Loucy (cell line): ENCODE data around the gene PGLYRP1.

Source experiments
- H2AFZ ChIP-seq: fragments of 200-600 bp; sonication (generic); 2 replicates; pipeline ENCODE4 v1.6.0; 2016; ENCODE audit warnings: antibody characterized with exemption, mild to moderate bottlenecking, low read length, moderate library complexity
- H3F3A ChIP-seq: fragments of 200-600 bp; 2 replicates; pipeline ENCODE4 v1.6.0; 2016; ENCODE audit warnings: antibody characterized with exemption, low read depth, mild to moderate bottlenecking
- H3K27me3 ChIP-seq: fragments of 200-600 bp; sonication (generic); 2 replicates; pipeline ENCODE4 v1.6.1; 2014; ENCODE audit warnings: low read length, mild to moderate bottlenecking; ENCODE audit not compliant: insufficient read depth, poor library complexity, severe bottlenecking
- H3K36me3 ChIP-seq: fragments of 200-600 bp; sonication (generic); 2 replicates; pipeline ENCODE4 v1.6.1; 2016; ENCODE audit warnings: low read length; ENCODE audit not compliant: insufficient read depth
- H3K4me1 ChIP-seq: fragments of 200-600 bp; sonication (generic); 2 replicates; pipeline ENCODE4 v1.5.1; 2014; ENCODE audit warnings: low read length, mild to moderate bottlenecking; ENCODE audit not compliant: insufficient read depth, poor library complexity, severe bottlenecking
- H3K4me2 ChIP-seq: fragments of 200-600 bp; sonication (generic); 2 replicates; pipeline ENCODE4 v1.6.0; 2014; ENCODE audit warnings: antibody characterized with exemption, low read length, low read depth, mild to moderate bottlenecking; ENCODE audit not compliant: poor library complexity, severe bottlenecking
- H3K4me3 ChIP-seq: fragments of 200-600 bp; sonication (generic); 2 replicates; pipeline ENCODE4 v1.5.1; 2014; ENCODE audit warnings: low read length, mild to moderate bottlenecking, mixed read lengths; ENCODE audit not compliant: poor library complexity, severe bottlenecking
- H3K79me2 ChIP-seq: fragments of 200-600 bp; sonication (generic); 2 replicates; pipeline ENCODE4 v1.6.1; 2014; ENCODE audit warnings: low read length; ENCODE audit not compliant: insufficient read depth
- H3K9ac ChIP-seq: fragments of 200-600 bp; sonication (generic); 2 replicates; pipeline ENCODE4 v1.6.0; 2014; ENCODE audit warnings: mild to moderate bottlenecking, low read depth, low read length, moderate library complexity; ENCODE audit not compliant: poor library complexity, severe bottlenecking
- H3K9me2 ChIP-seq: fragments of 200-600 bp; sonication (generic); replicated peaks from 2 replicates; pipeline ENCODE4 v1.6.1; 2016; ENCODE audit warnings: low read depth, low read length, mixed read lengths
- H3K9me3 ChIP-seq: fragments of 200-600 bp; sonication (generic); 2 replicates; pipeline ENCODE4 v1.6.1; 2014; ENCODE audit warnings: mild to moderate bottlenecking, antibody characterized with exemption, low read length, low read depth; ENCODE audit not compliant: insufficient read depth
- H4K20me1 ChIP-seq: fragments of 200-600 bp; sonication (generic); 2 replicates; pipeline ENCODE4 v1.6.0; 2014; ENCODE audit warnings: antibody characterized with exemption, low read length, mild to moderate bottlenecking; ENCODE audit not compliant: insufficient read depth, poor library complexity, severe bottlenecking
- EZH2phosphoT487 ChIP-seq: fragments of 200-600 bp; IDR thresholded peaks from 2 replicates; pipeline ENCODE4 v1.6.1; 2018; ENCODE audit warnings: antibody characterized with exemption, mild to moderate bottlenecking, moderate library complexity, borderline replicate concordance
- TF ChIP-seq, protein P1 (sequence below): fragments of 200-600 bp; sonication (generic); conservative IDR thresholded peaks from 2 replicates; pipeline ENCODE4 v1.5.1; 2014; ENCODE audit warnings: mild to moderate bottlenecking, antibody characterized with exemption, low read length

The PGLYRP1 gene

GRCh38 chr19:46043519-46043918 lies 20.7 kb upstream of the PGLYRP1 start:
- no peaks in the 10 kb centered on the region for H3K9me3 ChIP-seq
- no peak overlapping the region for H3K4me2 ChIP-seq
- H4K20me1 ChIP-seq: no peaks in the 10 kb centered on the region
- H3K4me3 ChIP-seq: no peak overlapping the region
- no peaks in the 10 kb centered on the region for H3K4me1 ChIP-seq
- H2AFZ ChIP-seq: no peak overlapping the region
- H3K9ac ChIP-seq: no peak overlapping the region
- no peaks in the 10 kb centered on the region for H3K79me2 ChIP-seq
- no peaks in the 10 kb centered on the region for H3K27me3 ChIP-seq
- no peaks in the 10 kb centered on the region for H3K36me3 ChIP-seq
- TF ChIP-seq, protein P1, sequence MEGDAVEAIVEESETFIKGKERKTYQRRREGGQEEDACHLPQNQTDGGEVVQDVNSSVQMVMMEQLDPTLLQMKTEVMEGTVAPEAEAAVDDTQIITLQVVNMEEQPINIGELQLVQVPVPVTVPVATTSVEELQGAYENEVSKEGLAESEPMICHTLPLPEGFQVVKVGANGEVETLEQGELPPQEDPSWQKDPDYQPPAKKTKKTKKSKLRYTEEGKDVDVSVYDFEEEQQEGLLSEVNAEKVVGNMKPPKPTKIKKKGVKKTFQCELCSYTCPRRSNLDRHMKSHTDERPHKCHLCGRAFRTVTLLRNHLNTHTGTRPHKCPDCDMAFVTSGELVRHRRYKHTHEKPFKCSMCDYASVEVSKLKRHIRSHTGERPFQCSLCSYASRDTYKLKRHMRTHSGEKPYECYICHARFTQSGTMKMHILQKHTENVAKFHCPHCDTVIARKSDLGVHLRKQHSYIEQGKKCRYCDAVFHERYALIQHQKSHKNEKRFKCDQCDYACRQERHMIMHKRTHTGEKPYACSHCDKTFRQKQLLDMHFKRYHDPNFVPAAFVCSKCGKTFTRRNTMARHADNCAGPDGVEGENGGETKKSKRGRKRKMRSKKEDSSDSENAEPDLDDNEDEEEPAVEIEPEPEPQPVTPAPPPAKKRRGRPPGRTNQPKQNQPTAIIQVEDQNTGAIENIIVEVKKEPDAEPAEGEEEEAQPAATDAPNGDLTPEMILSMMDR: no peak
- no peak for TF ChIP-seq EZH2phosphoT487
- no peaks in the 10 kb centered on the region for H3F3A ChIP-seq
- H3K9me2 ChIP-seq: no peaks in the 10 kb centered on the region

GRCh38 chr19:46042252-46042883 lies 19.5 kb upstream of the PGLYRP1 start:
- Histone ChIP-seq H3F3A (no peaks in the 10 kb centered on the region), H3K9me3 (no peaks in the 10 kb centered on the region), H2AFZ (no peak overlapping the region), H3K4me2 (no peak overlapping the region), H3K9ac (no peak overlapping the region), H3K4me3 (no peak overlapping the region), H3K4me1 (no peaks in the 10 kb centered on the region), H3K9me2 (no peaks in the 10 kb centered on the region), H3K27me3 (no peaks in the 10 kb centered on the region), H3K36me3 (no peaks in the 10 kb centered on the region), H3K79me2 (no peaks in the 10 kb centered on the region), H4K20me1 (no peaks in the 10 kb centered on the region)
- no peak for TF ChIP-seq EZH2phosphoT487
- TF ChIP-seq, protein P1: no peak

- no peaks in the 10 kb centered on the region for H3K9me3 ChIP-seq
- TF ChIP-seq, protein P1: no peak
- TF ChIP-seq EZH2phosphoT487: no peak
- H4K20me1 ChIP-seq: no peaks in the 10 kb centered on the region
- H3K9me2 ChIP-seq: no peaks in the 10 kb centered on the region
- no peak within 1 kb of the TSS for H2AFZ ChIP-seq
- no peak within 1 kb of the TSS for H3K9ac ChIP-seq
- H3K36me3 ChIP-seq: no peaks in the 10 kb centered on the region
- H3K4me1 ChIP-seq: no peaks in the 10 kb centered on the region
- H3K4me2 ChIP-seq: no peak within 1 kb of the TSS
- no peak within 1 kb of the TSS for H3K4me3 ChIP-seq
- no peaks in the 10 kb centered on the region for H3K79me2 ChIP-seq
- no peaks in the 10 kb centered on the region for H3F3A ChIP-seq
- no peaks in the 10 kb centered on the region for H3K27me3 ChIP-seq
Observed at GRCh38 chr19:46040952-46041500, 18.2 kb upstream of the PGLYRP1 start, which contains the start of gene IGFL4. Gene IGFL4, minus strand, starts transcription at chr19:46041002. Its CDS starts 40 bp downstream, at chr19:46040962.
